Measurements from ENCODE around the gene SLC17A9. TPM values are rescaled to one million over a fixed set of nuclear protein-coding genes. Genes with fewer than 3 reads are reported as not detected.

Gene SLC17A9
- total and polyA plus RNA-seq, 10 of the 15 experiments (the other 5 are each of a cell fraction or from before 2014, with no cell fraction given) = 0.72 to 74.1 (median 29.4) TPM

DNA sequence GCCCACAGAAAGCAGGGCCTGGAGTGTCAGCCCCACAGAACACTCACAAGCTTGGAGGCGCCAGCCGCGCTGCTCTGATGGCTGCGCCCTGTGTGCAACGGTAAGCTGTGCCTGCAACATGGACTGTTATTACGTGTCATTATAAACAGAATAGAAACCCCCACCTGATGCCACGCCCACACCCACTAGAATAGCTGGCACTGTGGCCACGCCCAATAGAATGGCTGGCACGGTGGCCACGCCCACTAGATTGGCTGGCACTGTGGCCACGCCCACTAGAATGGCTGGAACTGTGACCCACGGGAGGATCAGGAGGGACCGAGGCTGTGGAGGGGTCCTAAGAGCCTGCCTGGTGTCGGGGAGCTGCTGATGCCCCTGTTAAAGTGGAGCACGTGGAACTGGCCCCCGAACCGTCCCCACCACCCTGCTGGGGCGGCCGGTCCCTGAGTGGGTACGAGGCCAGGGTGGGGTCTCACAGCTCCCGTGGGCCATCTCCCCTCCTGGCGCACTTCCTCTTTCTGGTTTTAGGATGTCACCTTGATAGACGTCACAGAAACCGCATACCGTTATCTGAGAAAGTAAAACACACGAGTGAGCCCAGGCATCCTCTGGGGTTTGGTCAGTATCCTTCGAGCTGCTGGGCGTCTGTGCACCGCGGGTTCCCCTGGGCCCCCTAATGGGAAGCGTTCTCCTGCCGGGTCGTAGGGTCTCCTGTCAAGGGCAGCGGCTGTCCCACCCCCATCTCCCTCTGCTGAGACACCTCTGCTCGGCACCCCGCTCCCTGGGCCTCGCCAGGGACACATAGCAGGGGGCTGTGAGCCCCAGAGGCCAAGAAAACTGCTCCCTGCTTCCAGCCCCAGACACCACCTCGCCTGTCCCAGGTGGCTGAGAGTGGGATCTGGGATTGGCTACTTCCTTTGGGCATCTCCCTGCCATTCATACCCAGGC lies 25.4 kb downstream of the SLC17A9 start (continued):
- TF ChIP-seq, protein P1, sequence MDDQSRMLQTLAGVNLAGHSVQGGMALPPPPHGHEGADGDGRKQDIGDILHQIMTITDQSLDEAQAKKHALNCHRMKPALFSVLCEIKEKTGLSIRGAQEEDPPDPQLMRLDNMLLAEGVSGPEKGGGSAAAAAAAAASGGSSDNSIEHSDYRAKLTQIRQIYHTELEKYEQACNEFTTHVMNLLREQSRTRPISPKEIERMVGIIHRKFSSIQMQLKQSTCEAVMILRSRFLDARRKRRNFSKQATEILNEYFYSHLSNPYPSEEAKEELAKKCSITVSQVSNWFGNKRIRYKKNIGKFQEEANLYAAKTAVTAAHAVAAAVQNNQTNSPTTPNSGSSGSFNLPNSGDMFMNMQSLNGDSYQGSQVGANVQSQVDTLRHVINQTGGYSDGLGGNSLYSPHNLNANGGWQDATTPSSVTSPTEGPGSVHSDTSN (IDR thresholded peaks at IDR 0.05; ENCODE audit: insufficient replicate concordance, low read depth, low read length) = no peak
- TF ChIP-seq MXI1 (IDR thresholded peaks at IDR 0.05; ENCODE audit: low read depth, low read length) = no peak; the same call in 1 of the 2 replicates
- TF ChIP-seq RCOR1 (conservative IDR thresholded peaks at IDR 0.05; ENCODE audit: low read depth, low read length) = 0 out of 2 replicates have a peak, but pooled peaks have one; percentile 58
- peak; percentile 87; the same call in 1 of the 2 replicates for TF ChIP-seq CHD2 (IDR thresholded peaks at IDR 0.05; ENCODE audit: borderline replicate concordance, low read depth, low read length)
- TF ChIP-seq FOS (IDR thresholded peaks at IDR 0.05; ENCODE audit: borderline replicate concordance, extremely low read depth, insufficient read length) = no peak
- peak; percentile 94 to 96 for TF ChIP-seq IKZF2 (IDR thresholded peaks at IDR 0.05)
- peak; percentile 74 for TF ChIP-seq RELA (IDR thresholded peaks at IDR 0.05; ENCODE audit: borderline replicate concordance, partially characterized antibody)
- no peak for TF ChIP-seq RB1 (IDR thresholded peaks at IDR 0.05; ENCODE audit: borderline replicate concordance)
- TF ChIP-seq SREBF1 (IDR thresholded peaks at IDR 0.05; ENCODE audit: low read length) = no peak
- peak; percentile 80 for TF ChIP-seq PAX5 (IDR thresholded peaks at IDR 0.05; ENCODE audit: borderline replicate concordance, low read depth, low read length)
- peak; percentile 71 for TF ChIP-seq POLR2A (IDR thresholded peaks at IDR 0.05; ENCODE audit: low read depth, low read length)
- TF ChIP-seq ZNF24 (IDR thresholded peaks at IDR 0.05) = no peak
- TF ChIP-seq POLR2AphosphoS5 (IDR thresholded peaks at IDR 0.05; ENCODE audit: low read length) = peak; percentile 68
- TF ChIP-seq, protein P2, sequence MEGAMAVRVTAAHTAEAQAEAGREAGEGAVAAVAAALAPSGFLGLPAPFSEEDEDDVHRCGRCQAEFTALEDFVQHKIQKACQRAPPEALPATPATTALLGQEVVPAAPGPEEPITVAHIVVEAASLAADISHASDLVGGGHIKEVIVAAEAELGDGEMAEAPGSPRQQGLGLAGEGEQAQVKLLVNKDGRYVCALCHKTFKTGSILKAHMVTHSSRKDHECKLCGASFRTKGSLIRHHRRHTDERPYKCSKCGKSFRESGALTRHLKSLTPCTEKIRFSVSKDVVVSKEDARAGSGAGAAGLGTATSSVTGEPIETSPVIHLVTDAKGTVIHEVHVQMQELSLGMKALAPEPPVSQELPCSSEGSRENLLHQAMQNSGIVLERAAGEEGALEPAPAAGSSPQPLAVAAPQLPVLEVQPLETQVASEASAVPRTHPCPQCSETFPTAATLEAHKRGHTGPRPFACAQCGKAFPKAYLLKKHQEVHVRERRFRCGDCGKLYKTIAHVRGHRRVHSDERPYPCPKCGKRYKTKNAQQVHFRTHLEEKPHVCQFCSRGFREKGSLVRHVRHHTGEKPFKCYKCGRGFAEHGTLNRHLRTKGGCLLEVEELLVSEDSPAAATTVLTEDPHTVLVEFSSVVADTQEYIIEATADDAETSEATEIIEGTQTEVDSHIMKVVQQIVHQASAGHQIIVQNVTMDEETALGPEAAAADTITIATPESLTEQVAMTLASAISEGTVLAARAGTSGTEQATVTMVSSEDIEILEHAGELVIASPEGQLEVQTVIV (IDR thresholded peaks at IDR 0.05; ENCODE audit: borderline replicate concordance, partially characterized antibody) = no peak
- TF ChIP-seq SUZ12 (IDR thresholded peaks at IDR 0.05; ENCODE audit: unreplicated experiment) = no peak
- TF ChIP-seq, protein P3, sequence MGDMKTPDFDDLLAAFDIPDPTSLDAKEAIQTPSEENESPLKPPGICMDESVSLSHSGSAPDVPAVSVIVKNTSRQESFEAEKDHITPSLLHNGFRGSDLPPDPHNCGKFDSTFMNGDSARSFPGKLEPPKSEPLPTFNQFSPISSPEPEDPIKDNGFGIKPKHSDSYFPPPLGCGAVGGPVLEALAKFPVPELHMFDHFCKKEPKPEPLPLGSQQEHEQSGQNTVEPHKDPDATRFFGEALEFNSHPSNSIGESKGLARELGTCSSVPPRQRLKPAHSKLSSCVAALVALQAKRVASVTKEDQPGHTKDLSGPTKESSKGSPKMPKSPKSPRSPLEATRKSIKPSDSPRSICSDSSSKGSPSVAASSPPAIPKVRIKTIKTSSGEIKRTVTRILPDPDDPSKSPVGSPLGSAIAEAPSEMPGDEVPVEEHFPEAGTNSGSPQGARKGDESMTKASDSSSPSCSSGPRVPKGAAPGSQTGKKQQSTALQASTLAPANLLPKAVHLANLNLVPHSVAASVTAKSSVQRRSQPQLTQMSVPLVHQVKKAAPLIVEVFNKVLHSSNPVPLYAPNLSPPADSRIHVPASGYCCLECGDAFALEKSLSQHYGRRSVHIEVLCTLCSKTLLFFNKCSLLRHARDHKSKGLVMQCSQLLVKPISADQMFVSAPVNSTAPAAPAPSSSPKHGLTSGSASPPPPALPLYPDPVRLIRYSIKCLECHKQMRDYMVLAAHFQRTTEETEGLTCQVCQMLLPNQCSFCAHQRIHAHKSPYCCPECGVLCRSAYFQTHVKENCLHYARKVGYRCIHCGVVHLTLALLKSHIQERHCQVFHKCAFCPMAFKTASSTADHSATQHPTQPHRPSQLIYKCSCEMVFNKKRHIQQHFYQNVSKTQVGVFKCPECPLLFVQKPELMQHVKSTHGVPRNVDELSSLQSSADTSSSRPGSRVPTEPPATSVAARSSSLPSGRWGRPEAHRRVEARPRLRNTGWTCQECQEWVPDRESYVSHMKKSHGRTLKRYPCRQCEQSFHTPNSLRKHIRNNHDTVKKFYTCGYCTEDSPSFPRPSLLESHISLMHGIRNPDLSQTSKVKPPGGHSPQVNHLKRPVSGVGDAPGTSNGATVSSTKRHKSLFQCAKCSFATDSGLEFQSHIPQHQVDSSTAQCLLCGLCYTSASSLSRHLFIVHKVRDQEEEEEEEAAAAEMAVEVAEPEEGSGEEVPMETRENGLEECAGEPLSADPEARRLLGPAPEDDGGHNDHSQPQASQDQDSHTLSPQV (IDR thresholded peaks at IDR 0.05) = peak; percentile 68; the same call in 1 of the 2 replicates
- peak; percentile 99 for TF ChIP-seq CHD4 (IDR thresholded peaks at IDR 0.05)
- no peak for TF ChIP-seq SMC3 (IDR thresholded peaks at IDR 0.05; ENCODE audit: borderline replicate concordance, low read length)
- TF ChIP-seq, protein P4, sequence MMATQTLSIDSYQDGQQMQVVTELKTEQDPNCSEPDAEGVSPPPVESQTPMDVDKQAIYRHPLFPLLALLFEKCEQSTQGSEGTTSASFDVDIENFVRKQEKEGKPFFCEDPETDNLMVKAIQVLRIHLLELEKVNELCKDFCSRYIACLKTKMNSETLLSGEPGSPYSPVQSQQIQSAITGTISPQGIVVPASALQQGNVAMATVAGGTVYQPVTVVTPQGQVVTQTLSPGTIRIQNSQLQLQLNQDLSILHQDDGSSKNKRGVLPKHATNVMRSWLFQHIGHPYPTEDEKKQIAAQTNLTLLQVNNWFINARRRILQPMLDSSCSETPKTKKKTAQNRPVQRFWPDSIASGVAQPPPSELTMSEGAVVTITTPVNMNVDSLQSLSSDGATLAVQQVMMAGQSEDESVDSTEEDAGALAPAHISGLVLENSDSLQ (IDR thresholded peaks at IDR 0.05) = peak; percentile 70
